T-helper 1 cell treated with Interleukin-12 subunit alpha and Interleukin-12 subunit beta and Interleukin-4 antibody, amounts not matched to agents 30 μg/mL and 1 μg/mL, for 36 hours (primary cell): ENCODE data around the gene POLR3E.

Experiments
- H3K27ac Mint-ChIP-seq: one replicate; pipeline ENCODE4 v1.8.0; 2021; ENCODE audit warnings: mild to moderate bottlenecking, mixed read lengths
- H3K27me3 Mint-ChIP-seq: one replicate; pipeline ENCODE4 v1.8.0; 2021; ENCODE audit warnings: low read depth, mixed read lengths
- H3K36me3 Mint-ChIP-seq: one replicate; pipeline ENCODE4 v1.8.0; 2021; ENCODE audit warnings: low read depth, mixed read lengths
- H3K4me1 Mint-ChIP-seq: one replicate; pipeline ENCODE4 v1.8.0; 2021; ENCODE audit warnings: low read depth, mixed read lengths
- H3K4me3 Mint-ChIP-seq: one replicate; pipeline ENCODE4 v1.8.0; 2021; ENCODE audit warnings: mild to moderate bottlenecking, moderate library complexity, mixed read lengths
- H3K9me3 Mint-ChIP-seq: one replicate; pipeline ENCODE4 v1.8.0; 2021; ENCODE audit warnings: mixed read lengths

The POLR3E gene

GRCh38 chr16:22302776-22303363 lies 5.7 kb downstream of the POLR3E start:
- Mint-ChIP-seq H3K4me1 (peaks cover 20% of the 10 kb centered on the region), H3K4me3 (no peak overlapping the region), H3K27me3 (no peaks in the 10 kb centered on the region), H3K36me3 (peaks cover 29% of the 10 kb centered on the region), H3K9me3 (no peaks in the 10 kb centered on the region), H3K27ac (no peak overlapping the region)

GRCh38 chr16:22304411-22304810 lies 7.2 kb downstream of the POLR3E start:
- Mint-ChIP-seq H3K9me3 (no peaks in the 10 kb centered on the region), H3K27ac (no peak overlapping the region), H3K36me3 (peaks cover 28% of the 10 kb centered on the region), H3K27me3 (no peaks in the 10 kb centered on the region), H3K4me3 (no peak overlapping the region), H3K4me1 (peaks cover 11% of the 10 kb centered on the region)

GRCh38 chr16:22306788-22307187 lies 9.6 kb downstream of the POLR3E start:
- Mint-ChIP-seq H3K27me3 (no peaks in the 10 kb centered on the region), H3K9me3 (no peaks in the 10 kb centered on the region), H3K4me3 (no peak overlapping the region), H3K27ac (no peak overlapping the region), H3K4me1 (peaks cover 3% of the 10 kb centered on the region), H3K36me3 (peaks cover 28% of the 10 kb centered on the region)

GRCh38 chr16:22307838-22308237 lies 10.6 kb downstream of the POLR3E start:
- Mint-ChIP-seq H3K4me1 (peaks cover 2% of the 10 kb centered on the region), H3K36me3 (peaks cover 31% of the 10 kb centered on the region), H3K9me3 (no peaks in the 10 kb centered on the region), H3K27ac (no peak overlapping the region), H3K4me3 (no peak overlapping the region), H3K27me3 (no peaks in the 10 kb centered on the region)

GRCh38 chr16:22308824-22309520 lies 11.8 kb downstream of the POLR3E start:
- Mint-ChIP-seq H3K27ac (no peak overlapping the region), H3K36me3 (peaks cover 31% of the 10 kb centered on the region)

GRCh38 chr16:22311520-22311919 lies 14.3 kb downstream of the POLR3E start:
- Mint-ChIP-seq H3K27me3 (no peaks in the 10 kb centered on the region), H3K36me3 (peaks cover 26% of the 10 kb centered on the region), H3K27ac (no peak overlapping the region), H3K4me1 (peaks cover 4% of the 10 kb centered on the region), H3K4me3 (no peak overlapping the region), H3K9me3 (no peaks in the 10 kb centered on the region)

More at GRCh38 chr16:22308824-22309520, 11.8 kb downstream of the POLR3E start:
- peaks cover 4% of the 10 kb centered on the region for H3K4me1 Mint-ChIP-seq
- H3K9me3 Mint-ChIP-seq: no peaks in the 10 kb centered on the region
- H3K4me3 Mint-ChIP-seq: no peak overlapping the region
- H3K27me3 Mint-ChIP-seq: no peaks in the 10 kb centered on the region

- Mint-ChIP-seq H3K9me3 (no peaks in the 10 kb centered on the region), H3K4me1 (peaks cover 4% of the 10 kb centered on the region), H3K4me3 (no peak overlapping the region), H3K27ac (no peak overlapping the region), H3K36me3 (peaks cover 25% of the 10 kb centered on the region), H3K27me3 (no peaks in the 10 kb centered on the region)
Observed at GRCh38 chr16:22312897-22313781, 15.9 kb downstream of the POLR3E start.

GRCh38 chr16:22313876-22314470 lies 16.8 kb downstream of the POLR3E start:
- no peaks in the 10 kb centered on the region for H3K9me3 Mint-ChIP-seq
- peaks cover 4% of the 10 kb centered on the region for H3K4me1 Mint-ChIP-seq
- no peak overlapping the region for H3K4me3 Mint-ChIP-seq
- peaks cover 25% of the 10 kb centered on the region for H3K36me3 Mint-ChIP-seq
- no peaks in the 10 kb centered on the region for H3K27me3 Mint-ChIP-seq
- no peak overlapping the region for H3K27ac Mint-ChIP-seq

- no peak overlapping the region for H3K27ac Mint-ChIP-seq
- H3K27me3 Mint-ChIP-seq: no peaks in the 10 kb centered on the region
- no peak overlapping the region for H3K4me3 Mint-ChIP-seq
- H3K4me1 Mint-ChIP-seq: peaks cover 4% of the 10 kb centered on the region
- H3K9me3 Mint-ChIP-seq: no peaks in the 10 kb centered on the region
- H3K36me3 Mint-ChIP-seq: peaks cover 28% of the 10 kb centered on the region
Observed at GRCh38 chr16:22314661-22315626, 17.7 kb downstream of the POLR3E start.

GRCh38 chr16:22315979-22316378 lies 18.8 kb downstream of the POLR3E start:
- H3K27me3 Mint-ChIP-seq: no peaks in the 10 kb centered on the region
- no peaks in the 10 kb centered on the region for H3K9me3 Mint-ChIP-seq
- H3K36me3 Mint-ChIP-seq: peaks cover 32% of the 10 kb centered on the region
- peaks cover 4% of the 10 kb centered on the region for H3K4me1 Mint-ChIP-seq
- no peak overlapping the region for H3K4me3 Mint-ChIP-seq
- no peak overlapping the region for H3K27ac Mint-ChIP-seq

GRCh38 chr16:22316411-22316811 lies 19.2 kb downstream of the POLR3E start:
- H3K4me1 Mint-ChIP-seq: peaks cover 8% of the 10 kb centered on the region
- no peaks in the 10 kb centered on the region for H3K9me3 Mint-ChIP-seq
- H3K36me3 Mint-ChIP-seq: peaks cover 34% of the 10 kb centered on the region
- H3K4me3 Mint-ChIP-seq: no peak overlapping the region
- no peak overlapping the region for H3K27ac Mint-ChIP-seq
- H3K27me3 Mint-ChIP-seq: no peaks in the 10 kb centered on the region

GRCh38 chr16:22317001-22317530 lies 19.9 kb downstream of the POLR3E start:
- H3K4me1 Mint-ChIP-seq: peaks cover 8% of the 10 kb centered on the region
- H3K36me3 Mint-ChIP-seq: peaks cover 29% of the 10 kb centered on the region
- no peaks in the 10 kb centered on the region for H3K9me3 Mint-ChIP-seq
- H3K27me3 Mint-ChIP-seq: no peaks in the 10 kb centered on the region
- no peak overlapping the region for H3K4me3 Mint-ChIP-seq
- H3K27ac Mint-ChIP-seq: no peak overlapping the region

- peaks cover 8% of the 10 kb centered on the region for H3K4me1 Mint-ChIP-seq
- peaks cover 28% of the 10 kb centered on the region for H3K36me3 Mint-ChIP-seq
- no peaks in the 10 kb centered on the region for H3K9me3 Mint-ChIP-seq
- H3K27me3 Mint-ChIP-seq: no peaks in the 10 kb centered on the region
- H3K27ac Mint-ChIP-seq: no peak overlapping the region
- no peak overlapping the region for H3K4me3 Mint-ChIP-seq
Observed at GRCh38 chr16:22317625-22318024, 20.4 kb downstream of the POLR3E start.
